SJSA1 (cell line): Measurements from ENCODE around the gene CSNK1G1. TPM values are rescaled to one million over a fixed set of nuclear protein-coding genes. Genes with fewer than 3 reads are reported as not detected.

Source experiments
- DNase-seq, 2 experiments: peaks; one replicate each; pipeline ENCODE4 v3.0.0-alpha.2; 2015 to 2020; ENCODE audit warnings: low spot score in 2 of 2, low read depth in 1 of 2
- H3K27ac ChIP-seq: fragments of 250-450 bp; sonication (Bioruptor Pico); 2 replicates; pipeline ENCODE4 v1.5.1; 2020; ENCODE audit warnings: mild to moderate bottlenecking, moderate library complexity
- H3K27me3 ChIP-seq: fragments of 250-450 bp; sonication (Bioruptor Pico); replicated peaks from 2 replicates; pipeline ENCODE4 v1.5.1; 2020; ENCODE audit warnings: mild to moderate bottlenecking, moderate library complexity
- H3K36me3 ChIP-seq: fragments of 250-450 bp; sonication (Bioruptor Pico); 2 replicates; pipeline ENCODE4 v1.5.1; 2020; ENCODE audit warnings: mild to moderate bottlenecking
- H3K4me1 ChIP-seq: fragments of 250-450 bp; sonication (Bioruptor Pico); replicated peaks from 2 replicates; pipeline ENCODE4 v1.6.1; 2021; ENCODE audit warnings: mild to moderate bottlenecking
- H3K4me3 ChIP-seq: fragments of 250-450 bp; sonication (Bioruptor Pico); 2 replicates; pipeline ENCODE4 v1.5.1; 2020; ENCODE audit warnings: mild to moderate bottlenecking
- H3K9me3 ChIP-seq: fragments of 250-450 bp; sonication (Bioruptor Pico); replicated peaks from 2 replicates; pipeline ENCODE4 v1.5.1; 2020; ENCODE audit warnings: mild to moderate bottlenecking
- total RNA-seq: library from RNA; depleted of rRNA; stranded (reverse); fragments of >200 nt; shearing (Covaris generic); gene quantifications from 2 replicates; pipeline ENCODE4 v1.2.3, GENCODE V29; 2014

CSNK1G1 gene
- total RNA-seq, 1 experiment from 2014 or later: 14.2 TPM

DNA sequence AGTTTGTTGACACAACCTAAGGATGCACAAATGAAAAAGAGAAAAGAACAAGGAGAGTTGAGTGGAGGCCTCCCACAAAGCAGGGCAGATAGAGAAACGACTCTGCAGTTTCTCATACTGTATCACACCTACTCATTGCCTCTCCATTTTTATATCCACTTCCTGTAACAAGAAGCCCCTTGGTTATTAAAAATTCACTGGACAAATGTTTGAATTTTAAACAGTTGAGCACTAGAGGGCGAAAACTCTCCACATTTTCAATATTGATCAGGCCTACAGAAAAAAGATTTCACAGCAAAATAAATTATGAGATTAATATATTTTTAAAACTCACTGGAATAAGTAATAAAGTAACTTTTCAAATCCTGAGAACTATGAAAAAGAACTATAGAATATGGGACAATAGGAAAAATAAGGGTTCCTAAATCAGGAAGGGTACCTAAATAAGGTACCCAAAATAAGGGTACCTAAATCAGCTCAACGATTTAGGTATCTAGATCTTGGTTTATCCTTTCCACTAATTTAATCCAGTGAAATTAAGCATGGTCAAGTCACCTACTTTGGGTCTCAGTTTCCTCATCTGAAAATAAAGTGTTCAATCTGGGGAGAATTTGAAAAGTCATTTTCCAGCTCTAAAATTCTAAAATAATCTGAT is 146.2 kb downstream of the CSNK1G1 start:
- DNase-seq: peak in 1 of 2 experiments; percentile 31
- Histone ChIP-seq H3K9me3 (no peaks in the 10 kb centered on the region), H3K27ac (no peak overlapping the region), H3K27me3 (no peaks in the 10 kb centered on the region), H3K4me1 (peaks cover 5% of the 10 kb centered on the region; the same call in 1 of the 2 replicates), H3K36me3 (peaks cover 10% of the 10 kb centered on the region), H3K4me3 (no peak overlapping the region)

- no peaks in the 10 kb centered on the region for H3K9me3 ChIP-seq
- DNase-seq: no peak
- H3K4me1 ChIP-seq: no peaks in the 10 kb centered on the region
- H3K36me3 ChIP-seq: peaks cover 9% of the 10 kb centered on the region; the same call in 1 of the 2 replicates
- H3K27me3 ChIP-seq: no peaks in the 10 kb centered on the region
- no peak overlapping the region for H3K27ac ChIP-seq
- no peak overlapping the region for H3K4me3 ChIP-seq
Measured at GRCh38 chr15:64205202-64205601, 150.8 kb downstream of the CSNK1G1 start.

GRCh38 chr15:64197425-64197824 is 158.5 kb downstream of the CSNK1G1 start:
- no peaks in the 10 kb centered on the region for H3K4me1 ChIP-seq
- H3K4me3 ChIP-seq: no peak overlapping the region
- H3K9me3 ChIP-seq: no peaks in the 10 kb centered on the region
- DNase-seq: no peak
- no peaks in the 10 kb centered on the region for H3K27me3 ChIP-seq
- no peak overlapping the region for H3K27ac ChIP-seq
- H3K36me3 ChIP-seq: peaks cover 11% of the 10 kb centered on the region

DNA sequence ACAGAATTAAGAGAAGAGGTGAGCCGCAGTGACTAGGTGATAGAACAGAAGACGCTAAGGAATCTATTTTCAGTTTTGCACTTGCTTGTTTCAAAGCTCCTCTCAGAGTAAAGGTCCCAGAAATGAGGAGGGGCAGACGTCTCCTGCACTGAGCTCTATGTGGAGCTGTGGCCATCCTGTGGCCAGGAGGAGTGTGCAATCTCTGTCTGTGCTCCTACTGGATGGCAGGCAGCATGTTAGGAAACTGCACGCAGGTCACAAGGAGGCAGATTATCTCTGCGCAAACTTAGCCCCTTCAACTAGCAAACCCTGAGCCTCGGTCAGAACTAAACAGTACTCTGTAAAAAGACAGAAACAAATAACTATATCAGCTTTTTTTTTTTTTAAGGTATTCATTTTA is 162.0 kb downstream of the CSNK1G1 start:
- DNase-seq: no peak
- peaks cover 14% of the 10 kb centered on the region for H3K36me3 ChIP-seq
- no peaks in the 10 kb centered on the region for H3K4me1 ChIP-seq
- H3K27ac ChIP-seq: no peak overlapping the region
- H3K4me3 ChIP-seq: no peak overlapping the region
- H3K27me3 ChIP-seq: no peaks in the 10 kb centered on the region
- H3K9me3 ChIP-seq: no peaks in the 10 kb centered on the region; the same call in 1 of the 2 replicates

GRCh38 chr15:64191971-64192830 is 163.8 kb downstream of the CSNK1G1 start:
- DNase-seq: no peak
- no peaks in the 10 kb centered on the region; the same call in 1 of the 2 replicates for H3K9me3 ChIP-seq
- no peak overlapping the region for H3K27ac ChIP-seq
- H3K27me3 ChIP-seq: no peaks in the 10 kb centered on the region
- peaks cover 20% of the 10 kb centered on the region for H3K36me3 ChIP-seq
- no peak overlapping the region for H3K4me3 ChIP-seq
- no peaks in the 10 kb centered on the region for H3K4me1 ChIP-seq

DNA sequence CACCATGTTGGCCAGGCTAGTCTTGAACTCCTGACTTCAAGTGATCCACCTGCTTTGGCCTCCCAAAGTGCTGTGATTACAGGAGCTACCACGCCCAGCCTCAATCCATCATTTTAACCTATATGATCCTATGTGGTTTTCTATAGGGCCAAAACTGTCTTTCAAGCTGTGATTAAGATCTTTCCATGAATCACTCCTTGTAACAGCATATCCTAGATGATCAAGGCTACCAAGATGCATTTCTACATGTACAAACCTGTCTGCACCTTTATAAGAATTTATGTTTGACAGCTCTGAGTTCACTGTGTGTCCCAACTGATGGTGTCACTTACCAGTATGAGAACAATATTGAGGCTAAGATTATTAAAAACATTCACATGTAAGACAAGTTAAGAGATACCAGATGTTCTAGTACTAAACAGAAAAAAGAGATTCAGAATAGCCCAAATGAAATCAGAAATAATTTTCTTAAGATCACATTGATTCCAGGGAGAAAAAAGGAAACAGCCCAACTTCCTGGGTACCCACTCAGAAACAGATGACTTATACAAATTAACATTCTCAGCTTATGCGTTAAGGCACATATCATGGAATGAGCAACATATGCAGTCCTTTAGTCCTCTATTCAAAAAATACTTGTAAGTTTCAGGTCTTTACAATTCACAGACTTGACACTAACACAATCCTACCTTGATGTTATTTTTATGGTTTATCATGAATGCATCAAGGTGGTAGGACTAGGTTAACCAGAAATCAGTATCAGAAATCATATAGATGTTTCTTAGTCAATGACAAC is 168.4 kb downstream of the CSNK1G1 start:
- H3K27ac ChIP-seq: no peak overlapping the region
- peaks cover 17% of the 10 kb centered on the region for H3K36me3 ChIP-seq
- no peak overlapping the region for H3K4me3 ChIP-seq
- no peaks in the 10 kb centered on the region for H3K4me1 ChIP-seq
- no peaks in the 10 kb centered on the region; the same call in 1 of the 2 replicates for H3K9me3 ChIP-seq
- H3K27me3 ChIP-seq: no peaks in the 10 kb centered on the region
- DNase-seq: no peak

GRCh38 chr15:64185146-64185911 is 170.6 kb downstream of the CSNK1G1 start:
- peaks cover 17% of the 10 kb centered on the region for H3K36me3 ChIP-seq
- H3K4me1 ChIP-seq: no peaks in the 10 kb centered on the region

GRCh38 chr15:64182859-64183370 is 173.1 kb downstream of the CSNK1G1 start:
- no peaks in the 10 kb centered on the region for H3K27me3 ChIP-seq
- H3K4me3 ChIP-seq: no peak overlapping the region
- peaks cover 27% of the 10 kb centered on the region for H3K36me3 ChIP-seq
- DNase-seq: no peak
- no peaks in the 10 kb centered on the region for H3K4me1 ChIP-seq
- no peak overlapping the region for H3K27ac ChIP-seq
- H3K9me3 ChIP-seq: no peaks in the 10 kb centered on the region

More at GRCh38 chr15:64185146-64185911, 170.6 kb downstream of the CSNK1G1 start:
- H3K9me3 ChIP-seq: no peaks in the 10 kb centered on the region; the same call in 1 of the 2 replicates
- H3K4me3 ChIP-seq: no peak overlapping the region
- no peak for DNase-seq
- no peaks in the 10 kb centered on the region for H3K27me3 ChIP-seq
- H3K27ac ChIP-seq: no peak overlapping the region

DNA sequence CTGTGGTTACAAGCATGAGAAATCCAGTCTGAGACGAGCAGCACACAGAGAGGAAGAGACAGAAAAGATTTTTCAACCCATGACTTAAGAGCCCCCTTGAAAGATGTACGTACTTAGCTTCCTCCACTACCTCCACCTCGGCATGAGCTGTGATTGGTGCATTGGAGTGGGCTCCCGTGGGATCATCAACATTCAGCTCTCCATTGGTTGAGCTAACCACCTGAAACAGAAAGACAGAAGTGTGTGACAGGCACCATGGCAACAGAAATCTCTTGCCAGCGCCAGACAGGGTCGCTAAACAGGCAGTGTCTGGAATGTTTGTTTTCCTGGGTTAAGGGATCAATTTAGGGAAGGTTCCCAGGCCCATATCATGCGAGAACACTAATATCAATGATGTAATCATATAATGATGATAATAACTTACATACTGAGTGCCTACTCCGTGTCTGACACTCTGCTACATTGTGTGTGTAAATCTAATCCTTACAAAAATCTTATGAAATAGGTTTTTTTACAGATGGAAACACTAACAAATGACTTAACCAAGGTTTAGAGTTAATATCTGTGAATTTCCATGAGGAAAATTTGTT is 175.6 kb downstream of the CSNK1G1 start:
- Histone ChIP-seq H3K4me1 (no peaks in the 10 kb centered on the region), H3K27me3 (no peaks in the 10 kb centered on the region), H3K36me3 (peaks cover 20% of the 10 kb centered on the region; the same call in 1 of the 2 replicates), H3K9me3 (no peaks in the 10 kb centered on the region), H3K4me3 (no peak overlapping the region), H3K27ac (no peak overlapping the region)
- DNase-seq: no peak

GRCh38 chr15:64166102-64166890 is 189.7 kb downstream of the CSNK1G1 start:
- H3K4me1 ChIP-seq: peaks cover 16% of the 10 kb centered on the region
- H3K27me3 ChIP-seq: no peaks in the 10 kb centered on the region
- H3K36me3 ChIP-seq: peaks cover 17% of the 10 kb centered on the region
- DNase-seq: no peak
- no peaks in the 10 kb centered on the region for H3K9me3 ChIP-seq
- no peak overlapping the region for H3K4me3 ChIP-seq
- no peak overlapping the region for H3K27ac ChIP-seq

DNA sequence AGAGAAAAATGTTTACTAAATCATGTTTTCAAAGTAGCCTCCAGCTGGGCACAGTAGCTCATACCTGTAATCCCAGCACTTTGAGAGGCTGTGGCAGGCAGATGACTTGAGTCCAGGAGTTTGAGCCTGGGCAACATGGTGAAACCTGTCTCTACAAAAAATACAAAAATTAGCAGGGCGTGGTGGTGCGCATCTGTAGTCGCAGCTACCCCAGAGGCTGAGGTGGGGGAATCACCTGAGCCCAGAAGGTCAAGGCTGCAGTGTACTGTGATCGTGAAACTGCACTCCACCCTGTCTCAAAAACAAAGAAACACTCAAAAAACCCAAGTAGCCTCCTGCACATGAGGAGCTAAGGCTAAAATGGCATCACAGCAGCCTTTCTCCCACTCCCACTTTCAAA is 191.5 kb downstream of the CSNK1G1 start:
- H3K4me1 ChIP-seq: peaks cover 17% of the 10 kb centered on the region
- H3K27me3 ChIP-seq: no peaks in the 10 kb centered on the region
- H3K4me3 ChIP-seq: no peak overlapping the region
- H3K36me3 ChIP-seq: peaks cover 29% of the 10 kb centered on the region
- no peak overlapping the region for H3K27ac ChIP-seq
- H3K9me3 ChIP-seq: no peaks in the 10 kb centered on the region
- no peak for DNase-seq
